GM19351 (cell line): ENCODE measurements around the gene FASTKD2.
A peak's percentile ranks its signal among the peaks of the same experiment; 100 is the strongest.
"Not testable (repeated sequence)": the region's sequence is repeated elsewhere in the genome, so short reads cannot be mapped to it uniquely, and the experiment has no call there.

ENCODE experiments used
- ATAC-seq: cut with Tn5 transposase; IDR thresholded peaks from one replicate; pipeline ENCODE4 v1.9.1; 2021; ENCODE audit warnings: mild to moderate bottlenecking, moderate library complexity; ENCODE audit not compliant: unreplicated experiment

The FASTKD2 gene

DNA sequence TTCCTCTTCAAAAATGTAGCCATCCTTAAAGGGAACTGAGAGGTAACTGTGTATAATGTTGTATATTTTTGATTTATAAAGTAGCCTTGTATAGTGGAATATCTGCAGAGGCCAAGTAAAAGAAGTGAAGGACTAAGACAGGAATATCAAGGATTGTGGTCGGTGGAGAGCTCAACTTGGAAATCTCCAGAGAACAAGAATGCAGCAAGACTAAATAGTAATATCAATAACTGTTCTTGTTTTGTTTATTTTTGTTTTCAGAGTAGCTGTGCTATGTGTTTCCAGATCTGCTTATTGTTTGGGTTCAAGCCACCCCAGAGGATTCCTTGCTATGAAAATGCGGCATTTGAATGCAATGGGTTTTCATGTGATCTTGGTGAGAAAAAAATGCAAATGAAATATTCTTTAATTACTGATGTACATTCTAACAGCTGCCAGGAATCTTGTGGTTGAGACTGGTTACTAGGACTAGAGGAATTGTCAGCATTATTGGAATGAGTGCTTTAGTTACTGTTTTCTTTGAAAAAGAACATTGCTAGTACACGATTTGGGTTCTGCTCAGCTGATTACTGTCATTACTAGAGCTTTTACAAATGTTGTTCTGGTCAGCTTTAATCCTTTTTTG lies 25.0 kb downstream of the FASTKD2 start:
- no peak for ATAC-seq

DNA sequence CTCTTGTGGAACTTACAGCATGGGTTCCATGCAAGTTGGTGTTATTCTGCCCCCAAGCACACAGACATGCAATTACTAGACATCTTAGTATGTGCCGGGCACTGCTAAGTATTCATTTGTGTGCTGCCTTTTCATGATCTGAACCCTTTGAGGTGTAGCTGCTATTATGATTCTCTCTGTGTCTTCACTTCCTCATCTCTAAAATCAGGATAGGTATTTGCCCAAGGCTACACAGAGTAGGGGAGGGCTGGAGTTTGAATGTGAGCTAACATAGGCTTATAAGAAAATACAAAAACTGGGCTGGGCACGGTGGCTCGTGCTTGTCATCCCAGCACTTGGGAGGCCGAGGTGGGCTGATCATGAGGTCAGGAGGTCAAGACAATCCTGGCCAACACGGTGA lies 27.2 kb downstream of the FASTKD2 start:
- ATAC-seq, result no peak

DNA sequence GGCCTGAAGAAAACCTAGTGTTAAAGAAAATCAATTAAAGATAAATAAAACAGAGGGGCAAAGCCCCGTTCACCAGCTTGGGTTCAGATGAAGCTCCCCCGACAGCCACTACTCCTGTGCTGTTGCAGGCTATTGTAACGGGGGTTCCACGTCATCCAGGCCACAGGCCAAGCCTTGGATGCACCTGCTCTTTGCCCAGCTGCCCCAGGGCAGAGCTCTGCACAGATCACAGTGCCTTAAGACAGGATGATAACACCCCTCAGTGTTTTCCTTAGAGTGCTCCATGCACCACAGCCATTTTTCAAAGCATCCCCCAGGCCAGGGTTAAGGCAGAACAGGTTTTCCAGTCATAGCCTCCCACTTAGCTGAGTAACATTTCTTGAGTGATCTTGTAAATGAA lies 32.0 kb downstream of the FASTKD2 start:
- ATAC-seq, result no peak

DNA sequence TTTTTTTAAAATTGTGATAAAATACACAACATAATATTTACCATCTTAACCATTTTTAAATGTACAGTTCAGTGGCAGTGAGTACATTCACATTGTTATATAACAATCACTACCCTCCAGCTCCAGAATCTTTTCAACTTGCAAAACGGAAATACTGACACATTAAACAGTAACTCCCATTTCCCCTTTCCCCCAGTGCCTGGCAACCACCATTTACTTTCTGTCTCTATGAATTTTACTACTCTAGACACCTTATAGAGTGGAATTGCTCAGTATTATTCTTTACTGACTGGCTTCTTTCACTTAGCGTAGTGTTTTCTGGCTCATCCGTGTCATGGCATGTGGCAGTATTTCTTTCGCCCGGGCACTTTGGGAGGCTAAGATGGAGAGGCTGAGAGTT lies 32.6 kb downstream of the FASTKD2 start:
- ATAC-seq, result peak; percentile 67

DNA sequence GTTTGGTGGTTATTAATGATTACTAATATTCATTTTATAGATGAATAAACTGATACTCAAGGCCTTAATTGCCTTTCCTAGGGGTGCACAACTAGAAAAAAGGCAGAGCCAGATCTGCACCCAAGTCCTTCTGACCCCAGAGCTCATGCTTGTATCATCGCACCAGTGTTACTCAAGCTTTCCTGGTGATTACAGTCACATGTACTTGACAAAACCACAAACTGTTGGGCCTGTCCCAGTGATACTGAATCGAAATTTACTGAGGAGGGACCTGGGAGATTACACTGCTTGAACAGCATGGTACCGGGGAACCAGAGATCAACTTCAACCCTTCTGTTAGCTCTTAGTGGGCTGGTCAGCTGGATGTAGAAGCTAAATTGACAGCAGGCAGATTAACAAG lies 33.7 kb downstream of the FASTKD2 start:
- ATAC-seq, result no peak

DNA sequence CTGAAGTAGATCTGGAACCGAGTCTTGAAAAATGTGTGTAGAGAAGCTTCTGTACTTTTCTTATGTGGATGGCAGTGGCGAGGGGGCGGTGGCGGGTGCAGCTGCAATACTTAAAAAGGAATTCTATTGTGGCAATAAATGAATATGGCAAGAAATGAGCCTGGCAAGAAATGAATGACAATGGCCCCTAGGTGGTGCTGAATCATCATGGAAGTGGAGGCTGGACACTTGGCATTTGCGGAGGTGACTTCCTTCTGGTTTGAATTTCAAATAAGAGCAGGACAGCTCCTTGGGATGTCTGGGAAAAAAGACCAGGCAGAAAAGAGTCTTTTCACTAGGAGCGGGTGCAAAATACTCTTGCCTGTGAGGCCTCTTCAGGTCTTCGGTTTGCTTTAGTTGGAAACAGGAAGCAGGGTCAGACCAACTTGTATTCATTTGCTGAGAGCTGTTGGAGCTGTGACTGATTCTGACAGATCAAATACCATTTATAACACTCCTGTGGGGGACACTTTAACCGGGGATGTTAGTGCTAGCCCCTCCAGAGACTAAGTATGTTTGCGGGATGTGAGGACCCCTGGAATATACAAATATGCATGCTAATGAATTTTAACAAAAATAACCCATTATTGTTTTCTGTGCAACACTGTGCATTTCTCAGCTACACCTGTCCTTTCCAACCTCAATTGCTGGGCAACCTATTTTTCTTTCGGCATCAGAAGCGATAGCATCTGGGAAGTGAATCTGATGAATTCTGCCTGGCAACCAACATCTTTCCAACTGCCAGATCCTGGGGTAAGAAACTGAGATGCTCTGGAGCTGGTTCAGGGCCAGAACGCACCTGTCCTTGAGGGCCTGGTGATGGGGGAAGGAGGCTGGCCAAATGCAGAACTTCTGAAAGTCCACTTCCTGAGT lies 35.4 kb downstream of the FASTKD2 start:
- peak; percentile 64 for ATAC-seq

DNA sequence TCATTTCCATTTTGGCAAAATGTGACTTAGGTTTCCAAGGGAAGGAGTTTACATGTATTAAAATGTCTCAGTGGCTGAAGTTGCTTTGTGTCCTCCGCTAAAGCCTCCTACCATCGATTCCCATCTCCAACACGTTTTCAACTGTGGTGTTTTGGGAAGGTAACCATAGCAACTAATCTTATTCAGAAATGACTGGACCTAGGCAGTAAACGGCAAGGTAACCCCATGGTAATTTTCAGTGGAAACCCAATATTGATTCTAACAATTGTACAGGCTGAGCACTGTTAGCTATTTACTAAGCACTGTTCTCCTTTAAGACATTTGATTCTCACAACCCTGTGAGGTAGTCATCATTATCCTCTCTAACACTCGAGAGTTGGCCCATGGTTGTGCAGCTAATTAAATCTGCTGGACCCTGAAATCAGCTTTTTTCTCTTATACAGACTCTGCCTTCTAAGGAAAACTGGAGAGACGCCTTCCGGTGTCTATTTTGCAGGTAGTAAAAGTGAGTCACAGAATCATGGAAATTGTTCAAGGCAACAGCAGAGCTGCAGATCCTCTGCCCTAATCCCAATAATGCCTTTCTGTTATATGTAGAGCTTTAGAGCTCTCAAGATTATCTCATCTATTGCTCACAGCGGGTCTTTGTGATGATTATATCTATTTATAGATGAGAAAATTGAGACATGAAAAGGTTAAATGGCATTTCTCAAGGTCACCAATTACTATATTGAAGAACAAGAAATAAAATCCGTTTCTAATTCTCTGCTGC lies 36.2 kb downstream of the FASTKD2 start:
- no peak for ATAC-seq

DNA sequence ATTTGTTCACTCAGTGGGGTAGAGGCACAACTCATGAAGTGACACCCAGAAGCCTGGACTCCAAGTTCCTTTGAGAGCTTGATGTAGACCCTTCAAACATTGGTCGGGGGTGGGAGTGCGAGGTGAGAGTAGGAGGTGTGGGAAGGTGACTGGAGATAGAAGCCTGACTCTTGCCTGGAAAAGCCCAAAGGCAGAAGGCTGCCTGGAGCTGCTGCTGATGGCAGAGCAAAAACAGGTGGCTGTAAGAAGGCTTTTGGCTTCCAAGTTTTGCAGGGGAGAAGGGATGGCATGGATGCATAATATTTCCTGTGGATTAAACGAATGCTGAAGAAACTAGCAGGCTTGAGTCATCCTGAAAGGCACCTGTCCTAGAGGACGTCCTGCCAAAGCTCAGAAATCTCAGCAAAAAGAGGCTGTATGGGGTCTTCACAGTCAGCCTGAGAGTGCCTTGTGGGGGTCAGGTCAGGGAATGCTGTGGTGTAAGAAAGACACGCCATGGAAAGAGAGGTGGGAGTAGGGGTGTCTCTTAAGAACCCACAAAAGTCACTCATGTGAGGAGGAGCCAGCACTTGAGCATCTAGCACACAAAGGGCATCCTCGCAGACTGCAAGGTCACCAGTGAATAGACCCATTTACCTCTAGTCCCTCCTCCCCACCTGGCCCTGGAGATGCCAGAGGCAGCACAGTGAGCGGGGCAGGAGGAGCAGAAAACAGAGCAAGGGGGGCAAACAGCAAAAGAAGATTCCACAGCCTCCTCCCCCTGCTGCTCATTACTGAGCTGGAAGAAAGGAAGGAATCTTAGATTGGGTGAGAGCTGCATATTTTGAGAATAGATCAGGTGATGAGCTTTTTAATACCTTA lies 37.5 kb downstream of the FASTKD2 start:
- ATAC-seq, result no peak

DNA sequence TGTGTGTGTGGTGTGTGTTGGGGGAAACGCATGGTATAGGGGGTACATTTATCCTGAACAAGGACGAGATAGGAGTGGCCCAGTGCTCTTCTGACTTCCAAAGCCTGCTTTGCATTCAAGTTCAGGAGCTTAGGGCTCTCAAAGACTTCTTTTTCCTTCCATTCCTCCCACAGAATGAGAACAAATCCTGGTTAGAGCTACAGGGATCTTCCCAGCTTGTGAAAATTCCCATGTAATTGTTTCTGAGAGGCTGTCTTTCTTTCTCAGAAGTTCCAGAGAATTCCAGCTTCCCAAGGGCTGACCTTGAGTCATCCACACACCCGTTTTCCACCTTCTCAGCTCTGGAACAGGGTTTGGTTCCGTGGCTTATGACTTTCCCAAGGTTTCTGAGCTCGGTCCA lies 38.9 kb downstream of the FASTKD2 start:
- ATAC-seq, result no peak

DNA sequence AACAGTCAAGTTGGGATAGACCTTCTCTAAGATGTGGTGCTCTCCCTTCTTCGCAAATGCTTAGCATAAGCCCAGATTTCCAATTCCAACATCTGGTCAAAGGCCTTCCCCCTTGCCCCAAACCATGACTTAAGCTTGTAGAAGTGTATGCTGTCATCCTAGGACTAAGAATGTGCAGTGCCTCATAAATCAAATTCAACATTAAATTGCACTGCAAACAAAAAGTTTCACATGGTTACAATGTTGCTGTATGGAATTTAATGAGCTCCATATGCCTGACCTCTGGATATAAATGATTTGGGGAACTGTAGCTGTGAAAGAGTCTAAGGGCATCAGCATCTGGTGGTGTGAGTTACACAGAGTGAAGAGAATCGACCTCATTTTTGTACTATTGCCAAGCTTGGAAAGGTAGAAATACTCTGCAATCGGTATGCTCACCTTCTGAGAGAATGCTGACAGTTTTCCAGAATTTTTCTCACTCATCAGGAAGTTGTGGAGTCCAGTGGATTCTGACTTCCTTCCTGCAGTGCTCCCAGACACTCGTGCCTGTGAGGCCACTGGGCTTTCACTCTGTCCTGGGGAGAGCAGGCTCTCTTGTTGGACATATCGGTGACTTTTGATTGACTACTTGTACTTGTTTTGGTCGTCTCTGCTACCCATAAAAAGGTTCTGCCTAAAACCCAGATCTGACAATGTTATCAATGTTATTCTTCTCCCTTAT lies 40.6 kb downstream of the FASTKD2 start:
- ATAC-seq, result no peak

DNA sequence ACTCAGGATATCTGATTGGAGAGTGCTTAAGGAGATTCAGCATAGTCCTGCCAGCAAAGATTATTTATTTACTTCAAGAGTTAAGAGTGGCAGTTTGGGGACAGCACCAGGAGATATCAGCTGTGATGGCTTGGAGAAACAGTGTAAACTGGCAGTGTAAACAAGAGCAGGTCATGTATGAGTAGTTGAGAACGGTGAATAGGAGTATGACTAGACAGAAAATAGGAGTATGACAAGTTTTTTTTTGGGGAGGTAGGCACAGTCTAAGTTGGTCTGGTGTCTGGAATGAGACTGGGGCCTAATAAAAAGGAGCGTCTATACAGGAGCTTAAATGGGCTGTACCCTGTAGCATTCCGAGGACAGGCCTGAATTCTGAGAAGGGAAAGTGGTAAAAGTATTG lies 42.2 kb downstream of the FASTKD2 start:
- not testable (repeated sequence) for ATAC-seq

DNA sequence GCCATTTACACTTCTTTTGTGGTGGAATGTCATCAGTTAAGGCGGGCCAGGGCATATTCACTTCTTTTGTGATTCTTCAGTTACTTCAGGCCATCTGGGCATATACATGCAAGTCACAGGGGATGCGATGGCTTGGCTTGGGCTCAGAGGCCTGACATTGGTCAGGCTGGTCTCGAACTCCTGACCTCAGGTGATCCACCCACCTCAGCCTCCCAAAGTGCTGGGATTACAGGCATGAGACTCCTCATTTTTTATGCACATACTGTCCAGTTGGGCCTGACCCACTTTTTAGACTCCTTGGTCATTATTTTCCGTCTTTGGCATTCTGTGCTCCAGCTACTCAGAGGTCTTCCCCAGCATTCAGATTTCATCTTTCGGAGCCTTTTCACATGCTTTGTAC lies 47.1 kb downstream of the FASTKD2 start:
- ATAC-seq, result not testable (repeated sequence)

DNA sequence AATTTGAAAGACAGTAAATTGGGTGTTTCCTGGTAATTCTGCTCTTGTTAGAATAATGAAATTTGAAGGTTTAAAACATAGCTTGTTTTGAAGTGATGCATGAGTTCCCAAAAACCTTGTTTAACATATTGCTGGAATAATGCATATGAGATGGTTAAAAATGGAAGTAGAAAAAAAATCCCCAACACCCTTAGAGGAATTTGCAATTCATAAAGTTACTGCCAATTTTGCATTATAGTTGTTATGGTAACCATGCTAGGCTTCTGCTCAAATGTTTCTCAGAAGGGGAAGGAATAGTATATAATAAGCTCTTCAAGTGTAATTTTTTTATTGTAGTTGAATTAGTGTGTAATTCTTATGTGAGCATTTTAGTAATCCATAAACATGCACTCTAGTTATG lies 49.1 kb downstream of the FASTKD2 start:
- no peak for ATAC-seq

DNA sequence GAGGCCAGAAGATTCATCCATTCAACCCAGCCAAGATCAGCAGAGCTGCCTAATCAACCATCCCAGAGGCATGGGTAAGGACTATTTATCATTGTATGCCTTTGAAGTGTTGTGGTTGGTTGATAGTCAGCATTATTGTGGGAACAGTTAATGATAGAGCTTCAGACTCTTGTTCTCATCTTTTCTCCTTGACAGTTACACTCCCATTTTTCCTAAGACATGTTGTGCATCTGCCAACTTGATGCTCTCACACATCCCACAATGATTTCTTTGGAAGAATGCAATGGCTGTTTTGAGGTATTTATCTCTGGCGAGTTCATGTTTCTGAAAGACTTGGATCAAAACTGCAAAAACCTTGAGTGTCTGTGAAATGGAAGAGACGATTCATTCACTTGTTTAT lies 55.4 kb downstream of the FASTKD2 start:
- no peak for ATAC-seq

DNA sequence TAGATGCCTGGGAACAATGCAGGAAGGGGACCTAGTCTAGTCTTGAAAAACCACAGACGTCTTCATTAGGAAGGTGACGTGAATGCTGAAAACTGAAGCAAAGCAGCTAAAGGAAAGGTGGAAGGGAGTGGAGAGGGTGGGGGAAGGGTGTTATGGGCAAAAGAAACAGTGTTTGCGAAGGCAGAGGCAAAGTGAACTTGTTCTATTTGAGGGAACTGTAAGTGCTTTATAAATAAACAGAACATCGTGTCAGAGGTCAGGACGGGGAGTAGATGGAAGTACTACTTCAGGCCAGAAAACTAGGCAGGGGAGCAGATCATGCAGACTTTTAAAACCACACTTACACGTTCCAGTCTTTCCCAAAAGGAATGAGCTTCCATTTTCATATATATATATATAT lies 57.8 kb downstream of the FASTKD2 start:
- ATAC-seq, result no peak

DNA sequence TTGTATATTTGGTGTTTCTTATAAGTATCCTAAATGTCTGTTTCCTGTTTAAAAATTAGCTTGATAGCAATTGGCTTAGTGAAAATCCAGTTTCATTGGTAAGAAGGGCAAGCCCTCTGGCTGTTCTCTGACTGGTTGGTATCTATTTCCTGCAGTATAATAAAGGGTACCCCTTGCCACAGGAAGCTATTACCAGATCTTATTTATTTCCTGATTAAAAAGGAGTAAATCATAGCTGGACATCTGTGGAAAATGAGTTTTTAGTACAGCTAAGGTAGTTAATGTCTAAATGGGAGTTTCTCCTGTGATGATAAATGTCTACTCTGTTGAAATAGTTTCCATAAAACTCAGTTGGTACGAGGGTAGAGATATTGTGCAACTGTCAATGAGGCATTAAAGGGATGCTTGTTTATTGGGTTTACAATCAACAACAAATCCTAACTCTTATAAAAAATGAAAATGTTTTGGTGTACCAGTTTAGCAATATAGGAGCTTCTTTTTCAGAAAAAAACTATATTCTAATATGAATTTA lies 58.7 kb downstream of the FASTKD2 start:
- no peak for ATAC-seq

DNA sequence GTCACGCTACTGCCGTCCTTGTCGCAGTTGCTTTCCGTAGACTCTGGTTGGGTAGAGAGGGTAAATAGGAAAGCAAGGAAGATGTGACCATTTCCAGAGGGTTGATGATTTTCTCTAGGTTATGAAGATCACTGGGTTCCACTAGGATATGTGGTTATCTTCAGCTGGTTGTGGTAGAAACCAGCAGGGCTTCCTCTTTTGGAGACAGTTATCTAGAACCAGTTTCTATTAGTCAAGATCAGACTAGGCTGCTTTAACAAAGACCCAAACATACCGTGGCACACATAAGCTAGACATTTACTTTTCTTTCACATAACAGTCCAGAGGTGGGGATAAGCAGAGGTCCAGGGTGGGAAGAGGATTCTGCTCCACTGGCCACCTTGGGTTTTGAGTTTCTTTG lies 59.6 kb downstream of the FASTKD2 start:
- ATAC-seq, result peak; percentile 55

DNA sequence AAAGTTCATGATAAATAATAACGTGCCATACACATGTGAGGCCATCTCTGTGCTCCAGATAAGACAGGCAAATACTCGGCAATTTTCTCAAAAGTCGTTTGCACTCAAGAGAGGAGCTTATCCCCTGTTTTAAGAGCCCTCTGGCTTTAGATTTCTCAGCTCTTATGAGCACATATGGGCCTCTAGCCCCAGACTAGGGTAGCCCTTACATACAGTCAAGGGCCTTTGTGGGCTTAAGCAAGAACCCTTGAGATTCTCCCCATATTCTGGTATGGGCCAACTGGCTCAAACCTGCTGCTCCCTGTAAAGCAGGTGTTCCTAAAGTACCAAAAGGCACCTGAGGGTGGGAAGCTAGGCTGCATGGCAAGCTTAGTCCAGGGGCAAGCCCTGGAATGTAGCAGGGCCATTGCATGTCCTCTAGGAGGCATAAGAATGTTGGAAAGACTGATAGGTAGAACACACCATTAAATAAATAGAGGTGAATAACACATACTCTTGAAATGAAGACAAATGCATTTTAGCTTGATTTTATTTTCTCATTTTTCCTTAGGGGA lies 66.1 kb downstream of the FASTKD2 start:
- ATAC-seq, result no peak

DNA sequence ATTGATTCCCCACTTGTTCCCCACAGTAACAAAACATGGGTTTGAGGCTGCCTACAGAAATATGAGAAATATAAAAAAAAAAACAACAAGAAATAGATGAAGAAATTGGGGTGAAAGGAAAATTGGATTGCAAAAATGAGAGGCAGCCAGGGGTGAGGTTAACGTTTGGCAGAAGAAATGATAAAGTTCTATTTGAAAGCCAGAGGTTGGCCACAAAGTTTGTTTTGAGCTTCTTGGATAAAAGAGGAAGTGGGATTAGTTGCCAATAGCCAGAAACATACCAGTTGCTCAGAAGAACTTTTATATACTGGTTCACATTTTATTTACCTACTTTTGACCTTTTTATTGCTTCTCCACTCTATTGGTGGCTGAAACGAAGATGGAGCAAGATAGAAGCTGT lies 67.5 kb downstream of the FASTKD2 start:
- no peak for ATAC-seq

DNA sequence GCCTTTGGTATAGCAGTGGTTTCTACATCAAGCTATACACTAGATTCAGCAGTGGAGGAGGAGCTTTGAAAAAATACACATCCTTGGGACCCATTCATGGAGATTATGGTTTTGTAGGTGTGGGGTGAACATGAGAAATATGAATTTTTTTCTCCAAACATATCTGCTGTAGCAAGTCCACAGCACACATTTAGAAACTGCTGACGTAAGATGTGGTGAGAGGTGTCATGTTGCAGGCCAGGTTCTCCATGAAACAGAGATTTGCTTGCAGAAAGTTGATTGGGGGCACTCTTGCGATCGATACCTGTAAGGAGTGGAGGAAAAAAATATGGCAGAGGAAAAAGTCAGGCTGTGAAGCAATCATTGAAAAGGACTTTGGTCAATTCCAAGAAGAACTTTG lies 67.9 kb downstream of the FASTKD2 start:
- ATAC-seq, result no peak
